ENCODE data around the gene FCHSD1. TPM values are rescaled to one million over a fixed set of nuclear protein-coding genes. Genes with fewer than 3 reads are reported as not detected.

The FCHSD1 gene
- total RNA-seq, 3 donors from 2014 or later, result 18.1 to 32.1 (median 24.3) TPM

- no peaks in the 10 kb centered on the region for H3K4me1 ChIP-seq
- H3K4me3 ChIP-seq, result no peak overlapping the region
- H3K36me3 ChIP-seq, result no peaks in the 10 kb centered on the region
- intact Hi-C loops (cut with DNase I; ENCODE audit: low total_unique reads), result no loop called here
- H3K27me3 ChIP-seq, result no peaks in the 10 kb centered on the region
- no peaks in the 10 kb centered on the region for H3K9me3 ChIP-seq
- TF ChIP-seq POLR2AphosphoS5 (IDR thresholded peaks at IDR 0.05) (no peak), POLR2A (IDR thresholded peaks at IDR 0.05) (no peak)
- TF ChIP-seq, protein P1, sequence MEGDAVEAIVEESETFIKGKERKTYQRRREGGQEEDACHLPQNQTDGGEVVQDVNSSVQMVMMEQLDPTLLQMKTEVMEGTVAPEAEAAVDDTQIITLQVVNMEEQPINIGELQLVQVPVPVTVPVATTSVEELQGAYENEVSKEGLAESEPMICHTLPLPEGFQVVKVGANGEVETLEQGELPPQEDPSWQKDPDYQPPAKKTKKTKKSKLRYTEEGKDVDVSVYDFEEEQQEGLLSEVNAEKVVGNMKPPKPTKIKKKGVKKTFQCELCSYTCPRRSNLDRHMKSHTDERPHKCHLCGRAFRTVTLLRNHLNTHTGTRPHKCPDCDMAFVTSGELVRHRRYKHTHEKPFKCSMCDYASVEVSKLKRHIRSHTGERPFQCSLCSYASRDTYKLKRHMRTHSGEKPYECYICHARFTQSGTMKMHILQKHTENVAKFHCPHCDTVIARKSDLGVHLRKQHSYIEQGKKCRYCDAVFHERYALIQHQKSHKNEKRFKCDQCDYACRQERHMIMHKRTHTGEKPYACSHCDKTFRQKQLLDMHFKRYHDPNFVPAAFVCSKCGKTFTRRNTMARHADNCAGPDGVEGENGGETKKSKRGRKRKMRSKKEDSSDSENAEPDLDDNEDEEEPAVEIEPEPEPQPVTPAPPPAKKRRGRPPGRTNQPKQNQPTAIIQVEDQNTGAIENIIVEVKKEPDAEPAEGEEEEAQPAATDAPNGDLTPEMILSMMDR (IDR thresholded peaks at IDR 0.05), result no peak
- no peak for DNase-seq (ENCODE audit: low spot score in 2 of 2)
- no peak overlapping the region for H3K27ac ChIP-seq
Observed at GRCh38 chr5:141677415-141677814, 26.2 kb upstream of the FCHSD1 start.

DNA sequence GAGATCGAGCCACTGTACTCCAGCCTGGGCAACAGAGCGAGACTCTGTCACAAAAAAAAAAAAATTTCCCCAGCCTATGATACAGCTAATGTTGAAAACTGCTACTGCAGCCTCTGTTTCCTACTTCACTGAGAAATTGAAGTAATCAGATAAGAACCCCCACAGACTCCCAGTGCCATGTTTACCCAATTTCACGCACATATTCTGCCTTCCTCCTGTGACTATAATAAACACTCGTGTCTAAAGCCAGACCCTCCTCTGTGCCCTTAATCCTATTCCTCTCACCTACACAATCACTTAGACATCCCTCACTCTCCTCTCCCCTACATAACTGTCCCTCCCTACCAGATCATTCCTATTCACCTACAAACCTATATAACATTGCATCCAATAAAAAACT, 24.5 kb upstream of the FCHSD1 start:
- Histone ChIP-seq H3K9me3 (no peaks in the 10 kb centered on the region), H3K27ac (no peak overlapping the region), H3K27me3 (no peaks in the 10 kb centered on the region), H3K4me1 (no peaks in the 10 kb centered on the region), H3K4me3 (no peak overlapping the region), H3K36me3 (no peaks in the 10 kb centered on the region)
- intact Hi-C loops (cut with DNase I; ENCODE audit: low total_unique reads), result no loop called here
- TF ChIP-seq POLR2A (IDR thresholded peaks at IDR 0.05) (no peak), POLR2AphosphoS5 (IDR thresholded peaks at IDR 0.05) (no peak)
- TF ChIP-seq, protein P1 (IDR thresholded peaks at IDR 0.05), result no peak
- DNase-seq (ENCODE audit: low spot score in 2 of 2), result no peak

DNA sequence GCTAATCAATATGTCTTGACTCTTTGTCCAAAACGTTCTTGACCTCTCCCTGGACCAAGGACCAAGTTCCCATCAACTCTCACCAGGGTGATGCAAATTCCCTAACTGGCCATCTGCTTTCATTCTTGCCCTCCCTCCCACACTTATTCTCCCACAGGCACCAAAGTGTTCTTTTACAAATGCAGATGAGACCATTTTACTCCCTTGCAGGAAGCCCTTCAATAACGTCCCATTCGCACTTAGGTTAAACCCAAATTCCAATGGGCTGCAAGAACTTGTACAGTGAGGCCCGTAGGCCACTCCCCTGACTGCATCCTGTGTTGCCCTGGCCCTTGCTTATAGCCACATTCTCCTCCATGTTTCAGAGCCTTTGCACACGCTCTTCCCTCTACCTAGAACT, 23.5 kb upstream of the FCHSD1 start:
- Histone ChIP-seq H3K4me1 (no peaks in the 10 kb centered on the region), H3K9me3 (no peaks in the 10 kb centered on the region), H3K4me3 (no peak overlapping the region), H3K36me3 (no peaks in the 10 kb centered on the region), H3K27ac (no peak overlapping the region), H3K27me3 (no peaks in the 10 kb centered on the region)
- TF ChIP-seq, protein P1 (IDR thresholded peaks at IDR 0.05), result no peak
- TF ChIP-seq POLR2A (IDR thresholded peaks at IDR 0.05) (no peak), POLR2AphosphoS5 (IDR thresholded peaks at IDR 0.05) (no peak)
- DNase-seq (ENCODE audit: low spot score in 2 of 2), result no peak
- intact Hi-C loops (cut with DNase I; ENCODE audit: low total_unique reads), result no loop called here

DNA sequence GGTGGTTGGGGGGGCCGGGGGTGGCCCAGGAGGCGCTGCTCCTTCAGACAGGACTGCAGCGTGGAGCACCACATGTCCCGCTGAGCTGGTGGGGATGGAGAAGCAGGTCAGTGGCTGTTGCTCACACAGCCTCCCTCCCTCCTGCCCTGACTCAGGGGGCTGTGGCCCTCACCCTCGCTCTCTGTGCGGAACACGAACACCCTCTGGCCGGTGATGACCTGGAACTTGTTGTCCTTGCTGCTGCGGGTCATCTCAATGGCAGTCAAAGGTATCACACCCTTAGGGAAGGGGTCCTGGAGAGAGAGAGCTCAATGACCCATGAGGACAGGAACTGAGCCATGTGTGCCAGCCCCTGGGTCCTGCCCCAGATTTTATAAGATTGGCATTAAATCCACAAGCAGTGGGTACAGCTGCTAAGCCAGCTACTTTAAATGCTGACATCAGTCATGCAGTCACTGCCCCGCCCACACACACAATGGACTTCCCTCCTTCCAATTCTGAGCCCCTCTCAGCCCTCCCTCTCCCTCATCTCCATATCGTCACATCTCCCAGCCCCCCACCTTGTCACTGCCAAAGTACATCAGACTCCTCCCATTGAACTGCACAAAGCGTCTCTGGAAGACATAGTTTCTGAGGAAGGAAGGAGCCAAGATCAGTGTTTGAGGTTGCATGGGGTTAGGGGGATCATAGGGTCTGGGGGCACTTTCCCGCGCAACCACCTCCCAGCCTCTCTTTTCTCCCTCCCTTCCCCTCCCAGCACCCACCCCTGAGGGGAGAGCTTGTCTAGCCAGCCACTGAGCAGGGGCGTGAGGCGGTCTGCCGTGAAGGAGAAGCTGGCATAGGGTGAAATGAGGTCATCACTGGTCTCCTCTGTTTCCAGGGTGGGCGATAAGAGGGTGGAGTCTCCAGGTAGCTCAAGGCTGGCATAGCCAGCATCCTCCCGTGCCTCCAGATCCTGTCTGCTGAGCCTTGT, 21.9 kb upstream of the FCHSD1 start:
- Histone ChIP-seq H3K4me1 (no peaks in the 10 kb centered on the region), H3K9me3 (no peaks in the 10 kb centered on the region), H3K27me3 (no peaks in the 10 kb centered on the region), H3K27ac (no peak overlapping the region), H3K36me3 (no peaks in the 10 kb centered on the region), H3K4me3 (no peak overlapping the region)
- intact Hi-C loops (cut with DNase I; ENCODE audit: low total_unique reads), result no loop called here
- DNase-seq (ENCODE audit: low spot score in 2 of 2), result no peak
- TF ChIP-seq POLR2A (IDR thresholded peaks at IDR 0.05) (no peak), POLR2AphosphoS5 (IDR thresholded peaks at IDR 0.05) (no peak)
- TF ChIP-seq, protein P1 (IDR thresholded peaks at IDR 0.05), result no peak

DNA sequence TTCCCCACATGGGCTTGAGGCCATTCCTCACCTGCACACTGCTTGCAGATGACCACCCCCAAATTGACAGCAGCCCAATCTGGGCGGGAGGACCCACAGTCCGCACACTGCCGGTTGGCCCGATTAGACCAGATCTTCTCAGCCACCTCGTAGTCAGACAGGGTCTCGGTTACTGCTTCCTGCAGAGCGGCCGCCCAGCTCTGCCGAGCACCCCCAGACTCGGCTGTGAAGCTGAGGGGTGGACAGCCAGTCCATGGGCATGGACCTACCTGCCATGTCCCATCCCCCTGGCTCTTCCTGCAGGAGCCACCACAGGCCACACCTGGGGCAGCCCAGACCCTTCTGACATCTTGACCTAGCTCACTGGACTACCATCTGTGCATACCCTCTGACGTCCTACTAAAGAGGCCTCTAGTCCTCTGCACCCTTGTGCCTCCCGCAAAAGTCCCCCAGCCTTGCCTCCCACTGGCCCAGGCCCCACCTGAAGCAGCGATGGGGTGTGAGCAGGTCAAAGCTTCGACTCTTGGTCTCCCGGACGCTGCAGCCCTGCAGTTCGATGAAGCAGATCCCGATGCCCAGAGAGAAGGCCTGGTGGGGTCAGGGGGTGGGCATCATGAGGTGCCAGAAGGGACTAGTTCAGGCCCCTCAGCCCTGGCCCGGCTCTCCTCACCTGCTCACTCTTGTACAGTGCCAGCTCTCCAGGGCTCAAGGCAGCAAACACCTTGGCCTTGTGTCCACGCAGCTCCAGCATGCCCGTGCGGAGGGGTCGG, 21.0 kb upstream of the FCHSD1 start:
- Histone ChIP-seq H3K4me1 (no peaks in the 10 kb centered on the region), H3K27me3 (no peaks in the 10 kb centered on the region), H3K4me3 (no peak overlapping the region), H3K36me3 (no peaks in the 10 kb centered on the region), H3K9me3 (no peaks in the 10 kb centered on the region), H3K27ac (no peak overlapping the region)
- TF ChIP-seq, protein P1 (IDR thresholded peaks at IDR 0.05), result no peak
- TF ChIP-seq POLR2A (IDR thresholded peaks at IDR 0.05), result no peak
- no peak for TF ChIP-seq POLR2AphosphoS5 (IDR thresholded peaks at IDR 0.05)
- intact Hi-C loops (cut with DNase I; ENCODE audit: low total_unique reads), result no loop called here
- DNase-seq (ENCODE audit: low spot score in 2 of 2), result no peak
